Stimulated activated CD8-positive, alpha-beta memory T cell treated with anti-CD3 and anti-CD28 coated beads, Interleukin-15, amount 100 ng/mL, for 4 hours (primary cell): Measurements from ENCODE around the gene SHANK1.

Experiments used
- DNase-seq, 2 donors: peaks; one replicate each; pipeline ENCODE4 v3.0.0-alpha.2; 2020; ENCODE audit warnings: low read depth in 2 of 2

Gene SHANK1

GRCh38 chr19:50711805-50712204, 7.8 kb downstream of the SHANK1 start:
- no peak for DNase-seq

GRCh38 chr19:50711196-50711595, 8.4 kb downstream of the SHANK1 start:
- no peak for DNase-seq

- no peak for DNase-seq
Measured at GRCh38 chr19:50710612-50711011, 9.0 kb downstream of the SHANK1 start.

- no peak for DNase-seq
Measured at GRCh38 chr19:50710094-50710493, 9.5 kb downstream of the SHANK1 start.

GRCh38 chr19:50708179-50708879, 11.3 kb downstream of the SHANK1 start:
- no peak for DNase-seq

- no peak for DNase-seq
Measured at GRCh38 chr19:50706387-50706786, 13.2 kb downstream of the SHANK1 start.

- DNase-seq: no peak
Measured at GRCh38 chr19:50705422-50706019, 14.1 kb downstream of the SHANK1 start.

GRCh38 chr19:50703915-50704796, 15.4 kb downstream of the SHANK1 start:
- no peak for DNase-seq

- no peak for DNase-seq
Measured at GRCh38 chr19:50702871-50703829, 16.5 kb downstream of the SHANK1 start.

GRCh38 chr19:50702158-50702870, 17.3 kb downstream of the SHANK1 start:
- no peak for DNase-seq

GRCh38 chr19:50701367-50701985, 18.1 kb downstream of the SHANK1 start:
- no peak for DNase-seq

GRCh38 chr19:50697414-50698124, 22.0 kb downstream of the SHANK1 start:
- DNase-seq: no peak

- DNase-seq: no peak
Measured at GRCh38 chr19:50696094-50696483, 23.5 kb downstream of the SHANK1 start.

- no peak for DNase-seq
Measured at GRCh38 chr19:50695251-50696093, 24.1 kb downstream of the SHANK1 start.

GRCh38 chr19:50694815-50695145, 24.8 kb downstream of the SHANK1 start:
- DNase-seq: no peak

GRCh38 chr19:50693064-50693975, 26.3 kb downstream of the SHANK1 start:
- no peak for DNase-seq

- no peak for DNase-seq
Measured at GRCh38 chr19:50690439-50690838, 29.2 kb downstream of the SHANK1 start.

- DNase-seq: no peak
Measured at GRCh38 chr19:50688766-50689165, 30.8 kb downstream of the SHANK1 start.
